ENCODE results near the gene HS6ST1.

Gene HS6ST1

GRCh38 chr2:128276878-128277675, 41.6 kb downstream of the HS6ST1 start:
- no peak overlapping the region for H3K14ac ChIP-seq (ENCODE audit: low read length in 2 of 2)
- H3K4me1 ChIP-seq (ENCODE audit: control insufficient read depth, insufficient read depth, low read depth, low read length) = peaks cover 19% of the 10 kb centered on the region
- H4K8ac ChIP-seq (ENCODE audit: low read length) = peak overlapping the region; percentile 43
- H3K9ac ChIP-seq (ENCODE audit: low read length) = no peak overlapping the region
- H3K27me3 ChIP-seq (ENCODE audit: control insufficient read depth in 1 of 2, insufficient read depth in 1 of 2, low read length in 2 of 2) = no peaks in the 10 kb centered on the region
- no peak overlapping the region for H2AFZ ChIP-seq (ENCODE audit: low read depth, low read length)
- H3K36me3 ChIP-seq (ENCODE audit: control insufficient read depth in 1 of 2, insufficient read depth in 2 of 2, low read depth in 1 of 2, low read length in 2 of 2) = peaks cover 27 to 48% of the 10 kb centered on the region in 2 experiments
- no peak for DNase-seq
- H3K9me3 ChIP-seq (ENCODE audit: control insufficient read depth, low read length) = peaks cover 12% of the 10 kb centered on the region
- H2BK15ac ChIP-seq (ENCODE audit: low read depth, poor library complexity, severe bottlenecking) = no peak overlapping the region
- H4K91ac ChIP-seq (ENCODE audit: low read length) = peak overlapping the region; percentile 54
- H2AK5ac ChIP-seq (ENCODE audit: low read length, severe bottlenecking) = no peak overlapping the region
- H2BK12ac ChIP-seq (ENCODE audit: low read length in 2 of 2) = no peak overlapping the region
- no peak overlapping the region for H3K4me2 ChIP-seq (ENCODE audit: low read length, poor library complexity, severe bottlenecking)
- no peak overlapping the region for H3K23ac ChIP-seq (ENCODE audit: low read length in 2 of 2)
- no peak overlapping the region for H3K18ac ChIP-seq (ENCODE audit: low read depth in 1 of 2, low read length in 2 of 2)
- WGBS = 98% methylated on average over 17 of the region's 17 CpGs
- H2BK5ac ChIP-seq (ENCODE audit: low read depth, low read length, poor library complexity, severe bottlenecking) = no peak overlapping the region
- no peak overlapping the region for H3K27ac ChIP-seq (ENCODE audit: low read length, poor library complexity, severe bottlenecking)
- peaks cover 12% of the 10 kb centered on the region for H3K79me1 ChIP-seq (replicated peaks; ENCODE audit: low read length, poor library complexity, severe bottlenecking)
- H3K4ac ChIP-seq (ENCODE audit: low read depth in 1 of 2, low read length in 2 of 2) = no peak overlapping the region
- no peak overlapping the region for H2BK120ac ChIP-seq (ENCODE audit: low read depth, low read length)
- no peak overlapping the region for H3K4me3 ChIP-seq (ENCODE audit: insufficient read depth in 1 of 2, low read depth in 1 of 2, low read length in 2 of 2)

- Histone ChIP-seq H2BK5ac (ENCODE audit: low read depth, low read length, poor library complexity, severe bottlenecking) (no peak overlapping the region), H2AK5ac (ENCODE audit: low read length, severe bottlenecking) (no peak overlapping the region), H3K4me2 (ENCODE audit: low read length, poor library complexity, severe bottlenecking) (no peak overlapping the region), H3K14ac (ENCODE audit: low read length in 2 of 2) (no peak overlapping the region), H2AFZ (ENCODE audit: low read depth, low read length) (no peak overlapping the region), H4K8ac (ENCODE audit: low read length) (no peak overlapping the region), H3K18ac (ENCODE audit: low read depth in 1 of 2, low read length in 2 of 2) (no peak overlapping the region), H3K27me3 (ENCODE audit: control insufficient read depth in 1 of 2, insufficient read depth in 1 of 2, low read length in 2 of 2) (no peaks in the 10 kb centered on the region), H3K23ac (ENCODE audit: low read length in 2 of 2) (no peak overlapping the region), H2BK15ac (ENCODE audit: low read depth, poor library complexity, severe bottlenecking) (no peak overlapping the region), H3K4me3 (ENCODE audit: insufficient read depth in 1 of 2, low read depth in 1 of 2, low read length in 2 of 2) (no peak overlapping the region), H3K27ac (ENCODE audit: low read length, poor library complexity, severe bottlenecking) (no peak overlapping the region), H3K36me3 (ENCODE audit: control insufficient read depth in 1 of 2, insufficient read depth in 2 of 2, low read depth in 1 of 2, low read length in 2 of 2) (peaks cover 27 to 39% of the 10 kb centered on the region in 2 experiments), H3K4me1 (ENCODE audit: control insufficient read depth, insufficient read depth, low read depth, low read length) (peaks cover 12% of the 10 kb centered on the region), H2BK120ac (ENCODE audit: low read depth, low read length) (no peak overlapping the region), H4K91ac (ENCODE audit: low read length) (no peak overlapping the region), H2BK12ac (ENCODE audit: low read length in 2 of 2) (no peak overlapping the region), H3K9me3 (ENCODE audit: control insufficient read depth, low read length) (peaks cover 12% of the 10 kb centered on the region), H3K4ac (ENCODE audit: low read depth in 1 of 2, low read length in 2 of 2) (no peak overlapping the region), H3K79me1 (replicated peaks; ENCODE audit: low read length, poor library complexity, severe bottlenecking) (peaks cover 7% of the 10 kb centered on the region), H3K9ac (ENCODE audit: low read length) (no peak overlapping the region)
- 95% methylated on average over 14 of the region's 14 CpGs for WGBS
- no peak for DNase-seq
Observed at GRCh38 chr2:128275498-128276045, 43.1 kb downstream of the HS6ST1 start.

GRCh38 chr2:128274218-128274617, 44.5 kb downstream of the HS6ST1 start:
- no peak for DNase-seq
- Histone ChIP-seq H3K23ac (ENCODE audit: low read length in 2 of 2) (no peak overlapping the region), H3K4me3 (ENCODE audit: insufficient read depth in 1 of 2, low read depth in 1 of 2, low read length in 2 of 2) (no peak overlapping the region), H3K4me2 (ENCODE audit: low read length, poor library complexity, severe bottlenecking) (no peak overlapping the region), H3K79me1 (replicated peaks; ENCODE audit: low read length, poor library complexity, severe bottlenecking) (peaks cover 2% of the 10 kb centered on the region), H3K27ac (ENCODE audit: low read length, poor library complexity, severe bottlenecking) (no peak overlapping the region), H3K4ac (ENCODE audit: low read depth in 1 of 2, low read length in 2 of 2) (no peak overlapping the region), H3K9ac (ENCODE audit: low read length) (no peak overlapping the region), H3K36me3 (ENCODE audit: control insufficient read depth in 1 of 2, insufficient read depth in 2 of 2, low read depth in 1 of 2, low read length in 2 of 2) (peaks cover 27 to 31% of the 10 kb centered on the region in 2 experiments), H3K4me1 (ENCODE audit: control insufficient read depth, insufficient read depth, low read depth, low read length) (peaks cover 7% of the 10 kb centered on the region), H2BK15ac (ENCODE audit: low read depth, poor library complexity, severe bottlenecking) (no peak overlapping the region), H3K9me3 (ENCODE audit: control insufficient read depth, low read length) (peaks cover 12% of the 10 kb centered on the region), H2BK12ac (ENCODE audit: low read length in 2 of 2) (no peak overlapping the region), H2AFZ (ENCODE audit: low read depth, low read length) (no peak overlapping the region), H3K27me3 (ENCODE audit: control insufficient read depth in 1 of 2, insufficient read depth in 1 of 2, low read length in 2 of 2) (no peaks in the 10 kb centered on the region), H4K91ac (ENCODE audit: low read length) (no peak overlapping the region), H2AK5ac (ENCODE audit: low read length, severe bottlenecking) (no peak overlapping the region), H3K18ac (ENCODE audit: low read depth in 1 of 2, low read length in 2 of 2) (no peak overlapping the region), H2BK5ac (ENCODE audit: low read depth, low read length, poor library complexity, severe bottlenecking) (no peak overlapping the region), H3K14ac (ENCODE audit: low read length in 2 of 2) (no peak overlapping the region), H4K8ac (ENCODE audit: low read length) (no peak overlapping the region), H2BK120ac (ENCODE audit: low read depth, low read length) (no peak overlapping the region)
- 97% methylated on average over 3 of the region's 6 CpGs for WGBS

GRCh38 chr2:128273469-128274081, 45.1 kb downstream of the HS6ST1 start:
- Histone ChIP-seq H3K4ac (ENCODE audit: low read depth in 1 of 2, low read length in 2 of 2) (no peak overlapping the region), H4K8ac (ENCODE audit: low read length) (peak overlapping the region; percentile 22), H2BK12ac (ENCODE audit: low read length in 2 of 2) (no peak overlapping the region), H2AFZ (ENCODE audit: low read depth, low read length) (no peak overlapping the region), H2AK5ac (ENCODE audit: low read length, severe bottlenecking) (no peak overlapping the region), H2BK5ac (ENCODE audit: low read depth, low read length, poor library complexity, severe bottlenecking) (no peak overlapping the region), H3K18ac (ENCODE audit: low read depth in 1 of 2, low read length in 2 of 2) (no peak overlapping the region), H3K9ac (ENCODE audit: low read length) (no peak overlapping the region), H3K27ac (ENCODE audit: low read length, poor library complexity, severe bottlenecking) (no peak overlapping the region), H3K79me1 (replicated peaks; ENCODE audit: low read length, poor library complexity, severe bottlenecking) (peaks cover 4% of the 10 kb centered on the region), H4K91ac (ENCODE audit: low read length) (no peak overlapping the region), H3K4me1 (ENCODE audit: control insufficient read depth, insufficient read depth, low read depth, low read length) (peaks cover 7% of the 10 kb centered on the region), H3K14ac (ENCODE audit: low read length in 2 of 2) (no peak overlapping the region), H3K9me3 (ENCODE audit: control insufficient read depth, low read length) (peaks cover 12% of the 10 kb centered on the region), H2BK120ac (ENCODE audit: low read depth, low read length) (no peak overlapping the region), H3K23ac (ENCODE audit: low read length in 2 of 2) (no peak overlapping the region), H2BK15ac (ENCODE audit: low read depth, poor library complexity, severe bottlenecking) (no peak overlapping the region), H3K4me2 (ENCODE audit: low read length, poor library complexity, severe bottlenecking) (no peak overlapping the region), H3K4me3 (ENCODE audit: insufficient read depth in 1 of 2, low read depth in 1 of 2, low read length in 2 of 2) (no peak overlapping the region), H3K27me3 (ENCODE audit: control insufficient read depth in 1 of 2, insufficient read depth in 1 of 2, low read length in 2 of 2) (no peaks in the 10 kb centered on the region), H3K36me3 (ENCODE audit: control insufficient read depth in 1 of 2, insufficient read depth in 2 of 2, low read depth in 1 of 2, low read length in 2 of 2) (peaks cover 27 to 32% of the 10 kb centered on the region in 2 experiments)
- DNase-seq = no peak
- 95% methylated on average over 16 of the region's 16 CpGs for WGBS
